ENCODE measurements around the gene SACM1L. TPM values are rescaled to one million over a fixed set of nuclear protein-coding genes. Genes with fewer than 3 reads are reported as not detected.

The SACM1L gene
- total and polyA plus RNA-seq, 2 donors (not counting 3 experiments of a cell fraction or from before 2014, with no cell fraction given) = 11.9 to 39.9 TPM

GRCh38 chr3:45793482-45794176, 104.4 kb downstream of the SACM1L start:
- H3K9me3 ChIP-seq (replicated peaks; ENCODE audit: control insufficient read depth, insufficient read depth, low read length) = no peaks in the 10 kb centered on the region
- no peak overlapping the region for H3K4me3 ChIP-seq (replicated peaks in 1 of 3; ENCODE audit: insufficient read depth in 1 of 3, low read depth in 1 of 3, low read length in 3 of 3)
- ChIA-PET CTCF (interaction anchor here (1.1 kb wide), 1 partner anchor 32 kb away, joined by 3 read pairs; no protein-coding TSS in a partner anchor), POLR2A (no interaction called here)
- no peak for DNase-seq (ENCODE audit: low read depth, low spot score)
- TF ChIP-seq FOS (IDR thresholded peaks at IDR 0.05; ENCODE audit: borderline replicate concordance, insufficient read depth, low read length) (no peak), POLR2A (IDR thresholded peaks at IDR 0.05; ENCODE audit: low read depth, low read length) (no peak), MYC (IDR thresholded peaks at IDR 0.05; ENCODE audit: low read depth, low read length) (no peak), MAX (IDR thresholded peaks at IDR 0.05; ENCODE audit: insufficient read depth, insufficient read length) (no peak), JUN (IDR thresholded peaks at IDR 0.05; ENCODE audit: borderline replicate concordance, insufficient read depth, insufficient read length, low read depth) (no peak)
- TF ChIP-seq, protein P1, sequence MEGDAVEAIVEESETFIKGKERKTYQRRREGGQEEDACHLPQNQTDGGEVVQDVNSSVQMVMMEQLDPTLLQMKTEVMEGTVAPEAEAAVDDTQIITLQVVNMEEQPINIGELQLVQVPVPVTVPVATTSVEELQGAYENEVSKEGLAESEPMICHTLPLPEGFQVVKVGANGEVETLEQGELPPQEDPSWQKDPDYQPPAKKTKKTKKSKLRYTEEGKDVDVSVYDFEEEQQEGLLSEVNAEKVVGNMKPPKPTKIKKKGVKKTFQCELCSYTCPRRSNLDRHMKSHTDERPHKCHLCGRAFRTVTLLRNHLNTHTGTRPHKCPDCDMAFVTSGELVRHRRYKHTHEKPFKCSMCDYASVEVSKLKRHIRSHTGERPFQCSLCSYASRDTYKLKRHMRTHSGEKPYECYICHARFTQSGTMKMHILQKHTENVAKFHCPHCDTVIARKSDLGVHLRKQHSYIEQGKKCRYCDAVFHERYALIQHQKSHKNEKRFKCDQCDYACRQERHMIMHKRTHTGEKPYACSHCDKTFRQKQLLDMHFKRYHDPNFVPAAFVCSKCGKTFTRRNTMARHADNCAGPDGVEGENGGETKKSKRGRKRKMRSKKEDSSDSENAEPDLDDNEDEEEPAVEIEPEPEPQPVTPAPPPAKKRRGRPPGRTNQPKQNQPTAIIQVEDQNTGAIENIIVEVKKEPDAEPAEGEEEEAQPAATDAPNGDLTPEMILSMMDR (IDR thresholded peaks at IDR 0.05; ENCODE audit: extremely low read depth in 1 of 2, insufficient read depth in 1 of 2, low read depth in 1 of 2, low read length in 2 of 2) = no peak
- H3K9me1 ChIP-seq (replicated peaks; ENCODE audit: control insufficient read depth, extremely low read depth, insufficient read depth, low read length) = no peaks in the 10 kb centered on the region
- H3K4me1 ChIP-seq (ENCODE audit: control insufficient read depth, extremely low read depth, insufficient read depth, low read length) = peaks cover 8% of the 10 kb centered on the region
- H2AFZ ChIP-seq (ENCODE audit: low read depth, low read length) = no peak overlapping the region
- peaks cover 47 to 61% of the 10 kb centered on the region in 2 experiments for H3K27me3 ChIP-seq (ENCODE audit: control insufficient read depth in 2 of 2, insufficient read depth in 2 of 2, low read length in 2 of 2)
- no peaks in the 10 kb centered on the region for H3K36me3 ChIP-seq (ENCODE audit: control insufficient read depth in 2 of 2, extremely low read depth in 1 of 2, insufficient read depth in 2 of 2, low read length in 2 of 2)
- dilution Hi-C loops (cut with MboI; ENCODE audit: extremely low pct_ligation_motif_present, low sequenced_read_pairs) = no loop called here
- intact Hi-C loops (cut with micrococcal nuclease) = no loop called here
- H3K79me2 ChIP-seq (ENCODE audit: control insufficient read depth, insufficient read depth, low read length) = no peaks in the 10 kb centered on the region
- BruUV-seq (replicated peaks) = no TSS peak
- FAIRE-seq = no peak
- H3K9ac ChIP-seq (replicated peaks; ENCODE audit: extremely low read depth, insufficient read depth, low read length) = no peak overlapping the region
- H4K20me1 ChIP-seq (replicated peaks; ENCODE audit: control insufficient read depth, extremely low read depth, insufficient read depth, low read length) = no peaks in the 10 kb centered on the region
- no peak overlapping the region for H3K27ac ChIP-seq (ENCODE audit: insufficient read depth, low read depth, low read length)
- no peak overlapping the region for H3K4me2 ChIP-seq (ENCODE audit: insufficient read depth, low read length)

All from endothelial cell of umbilical vein (primary cell).